Measurements from ENCODE around the gene OXGR1.

The OXGR1 gene

GRCh38 chr13:96998051-96998450 lies 3.8 kb upstream of the OXGR1 start:
- TF ChIP-seq CTCF (IDR thresholded peaks at IDR 0.05; ENCODE audit: insufficient read depth, low read length, poor library complexity, severe bottlenecking) = no peak
- Histone ChIP-seq H3K4me3 (replicated peaks; ENCODE audit: low read depth, low read length) (no peak overlapping the region), H3K27me3 (replicated peaks; ENCODE audit: control insufficient read depth, insufficient read depth, low read length) (no peaks in the 10 kb centered on the region; the same call in none of the 2 replicates), H3K36me3 (ENCODE audit: control insufficient read depth, insufficient read depth, low read length) (no peaks in the 10 kb centered on the region)
- no peak for DNase-seq (ENCODE audit: extremely low read depth, insufficient read length)

- no peak for TF ChIP-seq CTCF (IDR thresholded peaks at IDR 0.05; ENCODE audit: insufficient read depth, low read length, poor library complexity, severe bottlenecking)
- H3K36me3 ChIP-seq (ENCODE audit: control insufficient read depth, insufficient read depth, low read length) = no peaks in the 10 kb centered on the region
- no peak overlapping the region for H3K4me3 ChIP-seq (replicated peaks; ENCODE audit: low read depth, low read length)
- H3K27me3 ChIP-seq (replicated peaks; ENCODE audit: control insufficient read depth, insufficient read depth, low read length) = no peaks in the 10 kb centered on the region; the same call in none of the 2 replicates
- no peak for DNase-seq (ENCODE audit: extremely low read depth, insufficient read length)
Observed at GRCh38 chr13:96996886-96997285, 2.6 kb upstream of the OXGR1 start.

- DNase-seq (ENCODE audit: extremely low read depth, insufficient read length) = no peak
- no peak for TF ChIP-seq CTCF (IDR thresholded peaks at IDR 0.05; ENCODE audit: insufficient read depth, low read length, poor library complexity, severe bottlenecking)
- H3K36me3 ChIP-seq (ENCODE audit: control insufficient read depth, insufficient read depth, low read length) = no peaks in the 10 kb centered on the region
- H3K27me3 ChIP-seq (replicated peaks; ENCODE audit: control insufficient read depth, insufficient read depth, low read length) = no peaks in the 10 kb centered on the region; the same call in 1 of the 2 replicates
- no peak overlapping the region for H3K4me3 ChIP-seq (replicated peaks; ENCODE audit: low read depth, low read length)
Observed at GRCh38 chr13:96996107-96996506, 1.8 kb upstream of the OXGR1 start.

GRCh38 chr13:96994858-96995243 lies 575 bp upstream of the OXGR1 start:
- no peaks in the 10 kb centered on the region; the same call in 1 of the 2 replicates for H3K27me3 ChIP-seq (replicated peaks; ENCODE audit: control insufficient read depth, insufficient read depth, low read length)
- TF ChIP-seq CTCF (IDR thresholded peaks at IDR 0.05; ENCODE audit: insufficient read depth, low read length, poor library complexity, severe bottlenecking) = no peak
- no peak for DNase-seq (ENCODE audit: extremely low read depth, insufficient read length)
- no peaks in the 10 kb centered on the region for H3K36me3 ChIP-seq (ENCODE audit: control insufficient read depth, insufficient read depth, low read length)
- H3K4me3 ChIP-seq (replicated peaks; ENCODE audit: low read depth, low read length) = no peak overlapping the region

GRCh38 chr13:96993634-96994016 lies 651 bp downstream of the OXGR1 start:
- Histone ChIP-seq H3K36me3 (ENCODE audit: control insufficient read depth, insufficient read depth, low read length) (no peaks in the 10 kb centered on the region), H3K4me3 (replicated peaks; ENCODE audit: low read depth, low read length) (no peak overlapping the region), H3K27me3 (replicated peaks; ENCODE audit: control insufficient read depth, insufficient read depth, low read length) (no peaks in the 10 kb centered on the region)
- TF ChIP-seq CTCF (IDR thresholded peaks at IDR 0.05; ENCODE audit: insufficient read depth, low read length, poor library complexity, severe bottlenecking) = no peak
- no peak for DNase-seq (ENCODE audit: extremely low read depth, insufficient read length)

GRCh38 chr13:96992633-96993032 lies 1.6 kb downstream of the OXGR1 start:
- TF ChIP-seq CTCF (IDR thresholded peaks at IDR 0.05; ENCODE audit: insufficient read depth, low read length, poor library complexity, severe bottlenecking) = no peak
- Histone ChIP-seq H3K36me3 (ENCODE audit: control insufficient read depth, insufficient read depth, low read length) (no peaks in the 10 kb centered on the region), H3K27me3 (replicated peaks; ENCODE audit: control insufficient read depth, insufficient read depth, low read length) (no peaks in the 10 kb centered on the region), H3K4me3 (replicated peaks; ENCODE audit: low read depth, low read length) (no peak overlapping the region)
- DNase-seq (ENCODE audit: extremely low read depth, insufficient read length) = no peak

All from GM06990 (cell line).